ENCODE measurements around the gene OR51S1. TPM values are rescaled to one million over a fixed set of nuclear protein-coding genes. Genes with fewer than 3 reads are reported as not detected.

The OR51S1 gene
- total and polyA plus RNA-seq, 2 of the 13 experiments (the other 11 are each of a cell fraction or from before 2014, with no cell fraction given) = not detected

- no peak within 1 kb of the TSS for H2AFZ ChIP-seq (ENCODE audit: low read length)
- ChIA-PET POLR2A (no interaction called here), CTCF (ENCODE audit: low intra/inter-chr PET ratio, low total read pairs) (no interaction called here)
- 0 out of 5 replicates have a peak, but pooled peaks cover 0 to 3% of the 10 kb centered on the region in 2 experiments for H3K27me3 ChIP-seq (ENCODE audit: control insufficient read depth in 1 of 2, insufficient read depth in 2 of 2, low read length in 2 of 2)
- ATAC-seq (no peak), FAIRE-seq (no peak), DNase-seq (ENCODE audit: low spot score) (no peak)
- H3K79me2 ChIP-seq (ENCODE audit: insufficient read depth, low read length) = no peaks in the 10 kb centered on the region
- H3K36me3 ChIP-seq (replicated peaks in 1 of 2; ENCODE audit: control insufficient read depth in 1 of 2, insufficient read depth in 2 of 2, low read length in 2 of 2) = no peaks in the 10 kb centered on the region
- H3K27ac ChIP-seq (ENCODE audit: extremely low read length, insufficient read depth, low read length) = no peak within 1 kb of the TSS
- no peaks in the 10 kb centered on the region for H4K20me1 ChIP-seq (ENCODE audit: insufficient read depth, low read length)
- no peak for TF ChIP-seq IKZF1 (IDR thresholded peaks at IDR 0.05)
- TF ChIP-seq ZNF260 (CRISPR knock-in tag; IDR thresholded peaks at IDR 0.05; ENCODE audit: borderline replicate concordance, low read depth) = no peak
- no peak for TF ChIP-seq GMEB2 (CRISPR knock-in tag; IDR thresholded peaks at IDR 0.05; ENCODE audit: low read depth)
- TF ChIP-seq, protein P1, sequence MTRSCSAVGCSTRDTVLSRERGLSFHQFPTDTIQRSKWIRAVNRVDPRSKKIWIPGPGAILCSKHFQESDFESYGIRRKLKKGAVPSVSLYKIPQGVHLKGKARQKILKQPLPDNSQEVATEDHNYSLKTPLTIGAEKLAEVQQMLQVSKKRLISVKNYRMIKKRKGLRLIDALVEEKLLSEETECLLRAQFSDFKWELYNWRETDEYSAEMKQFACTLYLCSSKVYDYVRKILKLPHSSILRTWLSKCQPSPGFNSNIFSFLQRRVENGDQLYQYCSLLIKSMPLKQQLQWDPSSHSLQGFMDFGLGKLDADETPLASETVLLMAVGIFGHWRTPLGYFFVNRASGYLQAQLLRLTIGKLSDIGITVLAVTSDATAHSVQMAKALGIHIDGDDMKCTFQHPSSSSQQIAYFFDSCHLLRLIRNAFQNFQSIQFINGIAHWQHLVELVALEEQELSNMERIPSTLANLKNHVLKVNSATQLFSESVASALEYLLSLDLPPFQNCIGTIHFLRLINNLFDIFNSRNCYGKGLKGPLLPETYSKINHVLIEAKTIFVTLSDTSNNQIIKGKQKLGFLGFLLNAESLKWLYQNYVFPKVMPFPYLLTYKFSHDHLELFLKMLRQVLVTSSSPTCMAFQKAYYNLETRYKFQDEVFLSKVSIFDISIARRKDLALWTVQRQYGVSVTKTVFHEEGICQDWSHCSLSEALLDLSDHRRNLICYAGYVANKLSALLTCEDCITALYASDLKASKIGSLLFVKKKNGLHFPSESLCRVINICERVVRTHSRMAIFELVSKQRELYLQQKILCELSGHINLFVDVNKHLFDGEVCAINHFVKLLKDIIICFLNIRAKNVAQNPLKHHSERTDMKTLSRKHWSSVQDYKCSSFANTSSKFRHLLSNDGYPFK (CRISPR knock-in tag; IDR thresholded peaks at IDR 0.05; ENCODE audit: borderline replicate concordance) = no peak
- no peak for TF ChIP-seq NR2C2 (CRISPR knock-in tag; IDR thresholded peaks at IDR 0.05; ENCODE audit: borderline replicate concordance)
- TF ChIP-seq SAP130 (CRISPR knock-in tag; IDR thresholded peaks at IDR 0.05; ENCODE audit: low read depth) = no peak
- TF ChIP-seq, protein P2, sequence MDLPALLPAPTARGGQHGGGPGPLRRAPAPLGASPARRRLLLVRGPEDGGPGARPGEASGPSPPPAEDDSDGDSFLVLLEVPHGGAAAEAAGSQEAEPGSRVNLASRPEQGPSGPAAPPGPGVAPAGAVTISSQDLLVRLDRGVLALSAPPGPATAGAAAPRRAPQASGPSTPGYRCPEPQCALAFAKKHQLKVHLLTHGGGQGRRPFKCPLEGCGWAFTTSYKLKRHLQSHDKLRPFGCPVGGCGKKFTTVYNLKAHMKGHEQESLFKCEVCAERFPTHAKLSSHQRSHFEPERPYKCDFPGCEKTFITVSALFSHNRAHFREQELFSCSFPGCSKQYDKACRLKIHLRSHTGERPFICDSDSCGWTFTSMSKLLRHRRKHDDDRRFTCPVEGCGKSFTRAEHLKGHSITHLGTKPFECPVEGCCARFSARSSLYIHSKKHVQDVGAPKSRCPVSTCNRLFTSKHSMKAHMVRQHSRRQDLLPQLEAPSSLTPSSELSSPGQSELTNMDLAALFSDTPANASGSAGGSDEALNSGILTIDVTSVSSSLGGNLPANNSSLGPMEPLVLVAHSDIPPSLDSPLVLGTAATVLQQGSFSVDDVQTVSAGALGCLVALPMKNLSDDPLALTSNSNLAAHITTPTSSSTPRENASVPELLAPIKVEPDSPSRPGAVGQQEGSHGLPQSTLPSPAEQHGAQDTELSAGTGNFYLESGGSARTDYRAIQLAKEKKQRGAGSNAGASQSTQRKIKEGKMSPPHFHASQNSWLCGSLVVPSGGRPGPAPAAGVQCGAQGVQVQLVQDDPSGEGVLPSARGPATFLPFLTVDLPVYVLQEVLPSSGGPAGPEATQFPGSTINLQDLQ (CRISPR knock-in tag; IDR thresholded peaks at IDR 0.05) = no peak
- TF ChIP-seq KDM1A (CRISPR knock-in tag; IDR thresholded peaks at IDR 0.05) = no peak
- no peak for TF ChIP-seq SYNCRIP (IDR thresholded peaks at IDR 0.05; ENCODE audit: insufficient read depth, low read depth, low read length)
- no peak for TF ChIP-seq FOXK2 (IDR thresholded peaks at IDR 0.05)
- no peak for TF ChIP-seq PAF1 (CRISPR knock-in tag; IDR thresholded peaks at IDR 0.05)
- TF ChIP-seq, protein P3, sequence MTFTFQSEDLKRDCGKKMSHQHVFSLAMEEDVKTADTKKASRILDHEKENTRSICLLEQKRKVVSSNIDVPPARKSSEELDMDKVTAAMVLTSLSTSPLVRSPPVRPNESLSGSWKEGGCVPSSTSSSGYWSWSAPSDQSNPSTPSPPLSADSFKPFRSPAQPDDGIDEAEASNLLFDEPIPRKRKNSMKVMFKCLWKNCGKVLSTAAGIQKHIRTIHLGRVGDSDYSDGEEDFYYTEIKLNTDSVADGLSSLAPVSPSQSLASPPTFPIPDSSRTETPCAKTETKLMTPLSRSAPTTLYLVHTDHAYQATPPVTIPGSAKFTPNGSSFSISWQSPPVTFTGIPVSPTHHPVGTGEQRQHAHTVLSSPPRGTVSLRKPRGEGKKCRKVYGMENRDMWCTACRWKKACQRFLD (CRISPR knock-in tag; IDR thresholded peaks at IDR 0.05; ENCODE audit: borderline replicate concordance) = no peak
- no peak for TF ChIP-seq DPF2 (CRISPR knock-in tag; IDR thresholded peaks at IDR 0.05; ENCODE audit: borderline replicate concordance, low read depth)
- no peak for TF ChIP-seq GABPA (IDR thresholded peaks at IDR 0.05; ENCODE audit: low read depth, low read length)
- no peak for TF ChIP-seq GABPA (CRISPR knock-in tag; IDR thresholded peaks at IDR 0.05; ENCODE audit: low read depth)
- TF ChIP-seq ZNF552 (CRISPR knock-in tag; IDR thresholded peaks at IDR 0.05; ENCODE audit: borderline replicate concordance) = no peak
- H3K4me1 ChIP-seq (ENCODE audit: insufficient read depth, low read length) = no peaks in the 10 kb centered on the region
- WGBS (ENCODE audit: low lambda C conversion rate) = 12% methylated on average over 3 of the region's 3 CpGs
- BruUV-seq (replicated peaks) = no TSS peak
- H3K9me3 ChIP-seq (ENCODE audit: low read length) = no peaks in the 10 kb centered on the region
- in situ Hi-C loops (cut with HindIII; ENCODE audit: extremely low pct_ligation_motif_present, low pct_unique_long_range_greater_than_20kb) = no loop called here
- no peak within 1 kb of the TSS for H3K9ac ChIP-seq (ENCODE audit: insufficient read depth, low read depth, low read length)
- intact Hi-C loops (cut with micrococcal nuclease; ENCODE audit: unreplicated experiment) = no loop called here
- no peak within 1 kb of the TSS for H3K4me3 ChIP-seq (replicated peaks in 1 of 3; ENCODE audit: insufficient read depth in 1 of 3, low read depth in 2 of 3, low read length in 3 of 3)
- H3K4me2 ChIP-seq (ENCODE audit: low read depth, low read length) = no peak within 1 kb of the TSS
These were observed 44.7 kb downstream of the OR51S1 start, which contains the start of gene OR52R1 for GRCh38 chr11:4804280-4804679. Gene OR52R1 (minus strand): TSS chr11:4804380. CDS start chr11:4804380, 0 bp downstream.
